SH-SY5Y (cell line): Measurements from ENCODE around the gene RTL10.

Source experiments
- GATA2 ChIP-seq: IDR thresholded peaks from 2 replicates; pipeline ENCODE4 v1.6.1; 2011; ENCODE audit warnings: mild to moderate bottlenecking, low read depth, low read length
- GATA3 ChIP-seq: IDR thresholded peaks from 2 replicates; pipeline ENCODE4 v1.6.1; 2011; ENCODE audit warnings: low read depth, mild to moderate bottlenecking, low read length, moderate library complexity

DNA sequence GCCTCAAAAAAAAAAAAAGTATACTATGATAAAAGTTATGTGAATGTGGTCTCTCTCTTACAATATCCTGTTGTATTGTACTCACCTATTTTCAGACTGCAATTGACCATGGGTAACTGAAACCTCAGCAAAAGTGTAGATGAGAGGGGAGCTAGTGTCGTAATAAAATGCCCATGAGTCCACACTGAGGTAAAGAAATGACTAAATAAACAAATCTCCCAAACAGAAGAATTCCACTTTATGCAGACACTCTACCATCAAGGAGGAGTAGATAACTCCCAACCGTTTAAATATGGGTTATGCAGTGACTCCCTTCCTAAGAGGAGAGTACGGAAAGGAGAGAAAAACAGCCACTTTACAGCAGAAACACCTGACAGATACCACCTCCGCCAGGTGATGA lies 14.6 kb downstream of the RTL10 start:
- TF ChIP-seq GATA2, result no peak
- no peak for TF ChIP-seq GATA3
